GM12878 (cell line): Measurements from ENCODE around the gene CXCL12. TPM values are rescaled to one million over a fixed set of nuclear protein-coding genes. Genes with fewer than 3 reads are reported as not detected.

Experiments used
- ATAC-seq: fragments of 200-7000 bp; cut with Tn5 transposase; 3 replicates; pipeline ENCODE4 v1.9.1; 2020; ENCODE audit warnings: mild to moderate bottlenecking, moderate library complexity
- BruUV-seq: library from RNA; stranded (reverse); fragments of 400-500 nt; replicated peaks from 2 replicates; lab custom pipeline; 2021; lab: Mats Ljungman, UMichigan
- CTCF ChIA-PET: fragments of 300-600 bp; sonication (Branson Sonifier 250); formaldehyde crosslinking; extraction: SDS; loops from one replicate; lab custom pipeline; 2021; ENCODE audit warnings: inconsistent platforms; lab: Yijun Ruan, JAX
- POLR2A ChIA-PET: fragments of 350-600 bp; formaldehyde crosslinking; extraction: SDS; loops from one replicate; lab custom pipeline; 2021; ENCODE audit warnings: inconsistent platforms; lab: Charles Lee
- RAD21 ChIA-PET: fragments of 300-600 bp; sonication (Branson Sonifier 250); formaldehyde crosslinking; loops from one replicate; lab custom pipeline; 2023; ENCODE audit warnings: antibody characterized with exemption; ENCODE audit not compliant: unreplicated experiment; lab: Charles Lee
- SMC1A ChIA-PET: fragments of 300-600 bp; sonication (Branson Sonifier 250); formaldehyde crosslinking; loops from one replicate; lab custom pipeline; 2023; ENCODE audit not compliant: unreplicated experiment, uncharacterized antibody; lab: Charles Lee
- DNase-seq: peaks from one replicate; pipeline ENCODE4 v3.0.0-alpha.2; 2011; ENCODE audit warnings: low read depth, low spot score
- FAIRE-seq: peaks from 3 replicates; lab custom pipeline; 2011; peaks lifted over from hg19 to GRCh38; lab: Jason Lieb, UNC
- H2AFZ ChIP-seq: 2 replicates; pipeline ENCODE4 v1.6.0; 2011; ENCODE audit warnings: low read depth, low read length, control low read depth; ENCODE audit not compliant: control insufficient read depth
- H3K27ac ChIP-seq: 2 replicates; pipeline ENCODE4 v1.5.1; 2011; ENCODE audit warnings: control low read depth; ENCODE audit not compliant: control insufficient read depth, insufficient read depth
- H3K27me3 ChIP-seq, 2 experiments: replicated peaks in 1 of 2; 2 replicates each; pipeline versions ENCODE4 v1.6.0 to v1.6.1; 2011; ENCODE audit warnings: low read length in 1 of 2; ENCODE audit not compliant: control insufficient read depth in 2 of 2, insufficient read depth in 2 of 2
- H3K36me3 ChIP-seq, 2 experiments: 2 replicates each; pipeline ENCODE4 v1.5.1; 2011; ENCODE audit warnings: low read length in 1 of 2; ENCODE audit not compliant: control insufficient read depth in 2 of 2, insufficient read depth in 2 of 2
- H3K4me1 ChIP-seq: 2 replicates; pipeline ENCODE4 v1.6.1; 2011; ENCODE audit warnings: mild to moderate bottlenecking, low read length, moderate library complexity, mixed read lengths; ENCODE audit not compliant: control insufficient read depth, insufficient read depth
- H3K4me2 ChIP-seq: 2 replicates; pipeline ENCODE4 v1.6.0; 2011; ENCODE audit warnings: control low read depth; ENCODE audit not compliant: control insufficient read depth, insufficient read depth
- H3K4me3 ChIP-seq: fragments of 200-600 bp; sonication (generic); 2 replicates; pipeline ENCODE4 v1.5.1; 2016
- H3K79me2 ChIP-seq: 2 replicates; pipeline ENCODE4 v1.6.0; 2011; ENCODE audit warnings: low read length; ENCODE audit not compliant: control insufficient read depth, insufficient read depth
- H3K9ac ChIP-seq: 2 replicates; pipeline ENCODE4 v1.8.0; 2011; ENCODE audit warnings: low read length, control low read depth, mixed read lengths; ENCODE audit not compliant: control insufficient read depth, insufficient read depth
- H3K9me3 ChIP-seq: replicated peaks from 3 replicates; pipeline ENCODE4 v1.5.1; 2011; ENCODE audit warnings: mild to moderate bottlenecking, low read length; ENCODE audit not compliant: control insufficient read depth, insufficient read depth
- H4K20me1 ChIP-seq: 2 replicates; pipeline ENCODE4 v1.6.0; 2011; ENCODE audit not compliant: control insufficient read depth, insufficient read depth
- BCL3 ChIP-seq: IDR thresholded peaks from 2 replicates; pipeline ENCODE4 v1.6.1; 2011; ENCODE audit warnings: borderline replicate concordance, low read depth, mild to moderate bottlenecking, moderate library complexity, low read length; ENCODE audit not compliant: insufficient read depth, poor library complexity, severe bottlenecking
- BMI1 ChIP-seq: fragments of 450-650 bp; IDR thresholded peaks from 2 replicates; pipeline ENCODE4 v1.6.1; 2016; ENCODE audit warnings: mild to moderate bottlenecking, moderate library complexity, borderline replicate concordance
- E4F1 ChIP-seq: fragments of 450-650 bp; IDR thresholded peaks from 2 replicates; pipeline ENCODE4 v1.6.1; 2018; ENCODE audit warnings: borderline replicate concordance, mild to moderate bottlenecking; ENCODE audit not compliant: partially characterized antibody
- EP300 ChIP-seq, 2 experiments: fragments of 150-350 bp in 1 of 2; IDR thresholded peaks; 2 replicates each; pipeline ENCODE4 v1.6.1; 2011 to 2012; ENCODE audit warnings: low read depth in 2 of 2, low read length in 2 of 2, borderline replicate concordance in 1 of 2, improper control_type of control experiment in 1 of 2, inconsistent platforms in 1 of 2; ENCODE audit not compliant: control insufficient read depth in 1 of 2
- IRF3 ChIP-seq: fragments of 450-650 bp; IDR thresholded peaks from 2 replicates; pipeline ENCODE4 v1.6.1; 2014; ENCODE audit warnings: mild to moderate bottlenecking
- PAX8 ChIP-seq: fragments of 450-650 bp; IDR thresholded peaks from 2 replicates; pipeline ENCODE4 v1.6.1; 2017; ENCODE audit warnings: mild to moderate bottlenecking, moderate library complexity
- RB1 ChIP-seq: fragments of 450-650 bp; formaldehyde crosslinking; IDR thresholded peaks from 2 replicates; pipeline ENCODE4 v1.6.1; 2017; ENCODE audit warnings: mild to moderate bottlenecking, borderline replicate concordance
- RBBP5 ChIP-seq: fragments of 200-600 bp; sonication (generic); conservative IDR thresholded peaks from 2 replicates; pipeline ENCODE4 v1.6.1; 2016
- RELB ChIP-seq: fragments of 450-650 bp; IDR thresholded peaks from 2 replicates; pipeline ENCODE4 v1.6.1; 2017; ENCODE audit warnings: low read depth, mild to moderate bottlenecking, moderate library complexity
- ZBTB4 ChIP-seq: fragments of 450-650 bp; formaldehyde crosslinking; IDR thresholded peaks from 2 replicates; pipeline ENCODE4 v1.4.0; 2022; ENCODE audit warnings: mild to moderate bottlenecking, moderate library complexity
- ZNF622 ChIP-seq: fragments of 450-650 bp; IDR thresholded peaks from 2 replicates; pipeline ENCODE4 v1.6.1; 2017; ENCODE audit warnings: mild to moderate bottlenecking, inconsistent platforms
- ZSCAN29 ChIP-seq: fragments of 450-650 bp; IDR thresholded peaks from 2 replicates; pipeline ENCODE4 v1.6.1; 2017; ENCODE audit warnings: mild to moderate bottlenecking, moderate library complexity
- WGBS: methylation state at CpG from one replicate; pipeline ENCODE4 v1.1.6; 2016; ENCODE audit warnings: low lambda C conversion rate; ENCODE audit not compliant: insufficient replicate concordance, insufficient coverage; ENCODE audit errors: missing lambda C conversion rate; 5-methylcytosine and 5-hydroxymethylcytosine counted together
- in situ Hi-C: fragments of 300-500 bp; cut with MboI; formaldehyde crosslinking; loops from 9 replicates; pipeline ENCODE4 v1.14.3; 2018; ENCODE audit warnings: mixed read lengths
- intact Hi-C: fragments of 100-400 bp; cut with micrococcal nuclease; formaldehyde crosslinking; loops from one replicate; pipeline ENCODE4 v1.14.2; 2022; ENCODE audit not compliant: unreplicated experiment
- polyA plus RNA-seq, 11 experiments: library from polyadenylated mRNA; depleted of rRNA in 4 of 11; unstranded in 6 of 11; stranded (reverse) in 5 of 11; fragments of >200 nt; fragmentation: Nextera tagmentation in 4 of 11; fragmentation: Illumina TruSeq in 1 of 11; extraction: Ambion mirVana in 4 of 11; extraction: Trizol in 1 of 11; gene quantifications; 1 replicate in 1 of 11; 2 replicates in 10 of 11; pipeline versions ENCODE4 v1.2.1 to v1.2.3, GENCODE V29; 2011 to 2016; ENCODE audit warnings: inconsistent platforms in 2 of 11, missing spikeins in 2 of 11, low read depth in 1 of 11
- total RNA-seq, 4 experiments: library from RNA; depleted of rRNA in 3 of 4; stranded (reverse); fragments of >200 nt in 3 of 4; fragmentation: Illumina TruSeq in 1 of 4; extraction: Trizol in 1 of 4; gene quantifications; 2 replicates each; pipeline versions ENCODE4 v1.2.1 to v1.2.3, GENCODE V29; 2013 to 2021

Gene CXCL12
- total and polyA plus RNA-seq, 10 of the 15 experiments (the other 5 are each of a cell fraction or from before 2014, with no cell fraction given): 0.03 to 4.5 (median 0.53) TPM

- no peaks in the 10 kb centered on the region for H3K79me2 ChIP-seq
- peaks cover 0 to 2% of the 10 kb centered on the region in 2 experiments; a peak in 2 of 4 replicates for H3K27me3 ChIP-seq
- no TSS peak for BruUV-seq
- H3K27ac ChIP-seq: no peak overlapping the region
- intact Hi-C loops: no loop called here
- H3K4me2 ChIP-seq: no peak overlapping the region
- 65% methylated on average over 14 of the region's 14 CpGs for WGBS
- RAD21 ChIA-PET: interaction anchor here (1.2 kb wide), 1 partner anchor 8 kb away, joined by 3 read pairs; no protein-coding TSS in a partner anchor
- no peak for ATAC-seq
- no peak overlapping the region for H2AFZ ChIP-seq
- no peaks in the 10 kb centered on the region for H3K4me1 ChIP-seq
- H3K9ac ChIP-seq: no peak overlapping the region
- DNase-seq: no peak
- POLR2A ChIA-PET: no interaction called here
- SMC1A ChIA-PET: no interaction called here
- CTCF ChIA-PET: no interaction called here
- FAIRE-seq: no peak
- H3K4me3 ChIP-seq: no peak overlapping the region
- in situ Hi-C loops: loop anchor here (25.0 kb wide), 1 partner anchor 484 kb away; no protein-coding TSS in a partner anchor
- H4K20me1 ChIP-seq: no peaks in the 10 kb centered on the region
- H3K36me3 ChIP-seq: no peaks in the 10 kb centered on the region
- no peaks in the 10 kb centered on the region for H3K9me3 ChIP-seq
- no peak for TF ChIP-seq ZBTB4
- no peak for TF ChIP-seq RB1
- no peak for TF ChIP-seq BCL3
- TF ChIP-seq ZNF622: no peak
- TF ChIP-seq BMI1: no peak
- TF ChIP-seq ZSCAN29: no peak
- no peak for TF ChIP-seq RBBP5
- no peak for TF ChIP-seq RELB
- TF ChIP-seq E4F1: no peak
- TF ChIP-seq IRF3: no peak
- TF ChIP-seq PAX8: no peak
- no peak for TF ChIP-seq EP300 (IDR thresholded peaks at IDR 0.05; ENCODE audit: borderline replicate concordance in 1 of 2, control insufficient read depth in 1 of 2, low read depth in 2 of 2, low read length in 2 of 2)
Measured at GRCh38 chr10:44378626-44379025, 6.3 kb downstream of the CXCL12 start.
